GM18867 (cell line): ENCODE measurements around the gene GRAMD2B.
A peak's percentile ranks its signal among the peaks of the same experiment; 100 is the strongest.

ENCODE experiments used
- ATAC-seq: cut with Tn5 transposase; IDR thresholded peaks from one replicate; pipeline ENCODE4 v1.9.1; 2021; ENCODE audit warnings: mild to moderate bottlenecking, moderate library complexity; ENCODE audit not compliant: unreplicated experiment

Gene GRAMD2B

DNA sequence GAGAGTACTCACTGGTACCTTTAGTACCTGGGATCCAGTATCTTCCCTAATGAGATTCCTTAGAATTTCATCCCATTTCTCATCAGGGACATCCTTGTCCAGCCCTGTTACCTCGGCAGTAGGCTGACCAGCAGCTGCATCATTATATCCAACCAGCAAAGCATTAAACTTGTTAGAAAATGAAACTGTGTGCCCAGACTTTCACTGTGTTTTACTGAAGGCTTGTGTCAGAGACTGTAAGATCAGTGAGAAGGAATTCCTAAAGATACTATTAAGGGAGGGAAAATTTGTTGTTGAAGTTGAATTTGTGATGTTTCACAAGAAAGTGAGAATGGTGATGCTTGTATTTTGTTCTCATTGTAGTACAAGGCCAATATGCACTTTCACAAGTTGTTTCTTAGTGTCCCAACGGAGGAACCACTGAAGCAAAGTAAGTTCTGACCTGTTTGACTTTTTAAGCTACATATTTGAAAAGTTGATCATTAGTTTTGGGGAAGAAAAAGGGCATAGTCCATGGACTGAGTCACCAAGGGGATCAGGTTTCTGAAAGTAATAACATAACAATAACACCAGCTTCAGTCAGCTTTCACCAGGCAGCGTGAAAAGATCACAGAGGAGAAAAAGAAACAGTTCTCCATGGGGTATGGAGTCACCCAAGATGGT, 48.8 kb downstream of the GRAMD2B start:
- no peak for ATAC-seq

DNA sequence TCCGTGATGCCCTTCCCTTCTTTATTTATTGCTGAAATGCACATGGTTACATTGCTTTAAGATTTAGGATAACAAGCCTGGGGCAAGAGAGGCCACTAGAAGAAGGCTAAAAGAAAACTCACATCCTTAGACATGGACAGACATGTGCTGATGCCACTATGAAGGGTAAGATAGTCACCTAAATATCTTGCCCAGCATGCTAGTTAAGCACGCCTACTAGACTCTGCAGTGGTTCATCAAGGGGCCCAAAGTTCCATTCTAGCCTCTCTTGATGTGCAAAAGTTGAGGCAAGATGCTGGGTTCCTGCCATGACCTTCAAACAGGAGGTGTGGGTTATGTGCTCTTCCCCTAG, 49.3 kb downstream of the GRAMD2B start:
- no peak for ATAC-seq

DNA sequence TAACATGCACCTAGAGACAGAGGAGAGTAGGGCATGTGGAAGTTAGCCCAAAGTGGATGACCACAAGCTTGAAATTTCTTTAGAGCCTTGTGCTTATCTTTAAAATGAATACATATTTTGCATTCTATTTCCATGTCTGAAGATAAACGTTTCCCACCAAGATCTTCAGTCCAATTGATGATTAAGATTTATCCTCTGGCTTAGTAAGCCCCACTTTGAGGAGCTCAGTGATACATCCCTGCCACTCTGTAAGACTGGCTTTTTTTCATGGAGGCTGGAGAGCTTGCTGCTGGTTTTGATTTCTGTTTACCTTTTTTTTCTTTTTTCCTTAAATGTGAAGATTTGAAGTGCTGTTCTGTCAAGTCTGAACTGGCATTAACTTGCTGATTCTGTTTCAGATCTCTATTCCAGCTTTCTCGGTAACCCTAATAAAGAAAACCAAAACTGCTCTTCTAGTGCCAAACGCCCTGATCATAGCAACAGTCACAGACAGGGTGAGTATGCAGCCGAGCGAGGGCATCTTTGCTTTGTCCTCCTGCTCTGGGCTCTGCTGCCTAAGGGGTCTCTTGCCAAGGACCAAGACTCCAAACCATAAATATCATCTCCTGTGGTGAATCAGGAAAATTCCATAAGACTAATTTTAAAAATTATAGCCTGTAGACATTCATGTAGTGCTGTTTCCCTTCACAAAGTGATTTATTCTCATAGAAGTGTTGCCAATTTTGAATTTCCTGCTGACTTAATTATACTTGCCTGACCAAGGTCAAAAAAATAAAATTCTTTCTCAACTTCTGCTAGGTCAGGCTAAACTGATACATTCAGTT, 54.3 kb downstream of the GRAMD2B start:
- no peak for ATAC-seq

DNA sequence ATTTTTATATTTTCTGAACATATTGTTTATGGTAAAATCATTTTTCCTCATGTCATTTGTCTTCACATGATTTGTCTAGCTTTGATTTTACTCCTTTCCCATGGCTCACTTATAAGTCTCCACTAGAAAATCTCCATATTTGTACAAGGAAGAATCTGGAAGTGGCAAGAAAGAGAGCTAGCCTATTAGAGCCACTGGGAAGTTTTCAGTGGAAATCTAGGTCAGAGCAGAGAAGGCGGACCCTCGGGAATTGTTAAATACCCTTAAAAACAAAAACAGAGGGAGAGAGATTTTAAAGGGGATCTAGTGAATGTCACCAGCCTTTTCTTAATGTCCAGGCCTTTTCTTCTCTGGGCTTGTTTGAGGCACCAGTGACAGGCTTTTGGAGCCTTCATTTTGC, 56.6 kb downstream of the GRAMD2B start:
- ATAC-seq: no peak

DNA sequence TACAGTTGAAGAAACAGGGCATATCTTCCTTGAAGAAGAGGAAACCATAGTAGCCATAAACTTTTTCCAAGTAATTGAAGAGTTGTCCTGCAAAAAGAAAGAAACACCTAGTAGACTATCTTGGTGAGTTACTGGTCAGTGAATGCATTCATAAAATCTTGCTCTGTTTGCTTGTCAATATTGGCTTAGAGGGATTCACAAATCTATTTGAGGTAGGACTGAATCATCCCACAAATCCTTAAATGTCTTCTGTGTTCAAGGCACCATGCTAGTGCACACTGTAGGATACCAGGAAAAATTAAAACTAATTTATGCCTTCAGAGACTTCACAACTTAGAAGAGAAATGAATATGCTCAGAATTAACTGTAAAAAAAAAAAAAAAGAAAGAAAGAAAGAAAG, 57.6 kb downstream of the GRAMD2B start:
- no peak for ATAC-seq

DNA sequence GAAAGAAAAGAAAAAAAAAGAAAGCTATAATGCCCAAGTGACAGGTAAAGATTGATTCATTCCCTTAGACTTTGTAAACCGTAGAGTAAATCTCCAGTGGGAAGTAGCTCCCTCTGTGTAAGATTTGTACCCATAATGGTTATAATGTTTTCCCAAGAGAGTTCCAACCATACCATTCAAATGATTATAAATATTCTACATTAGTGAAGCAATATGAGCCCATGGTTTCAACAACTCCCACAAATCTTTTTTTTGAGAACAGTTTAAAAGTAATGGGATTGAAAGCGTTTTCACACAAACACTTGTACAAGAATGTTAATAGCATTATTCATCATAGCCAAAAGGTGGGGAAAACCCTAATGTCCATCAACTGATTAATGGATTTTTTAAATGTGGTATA, 58.0 kb downstream of the GRAMD2B start:
- no peak for ATAC-seq

DNA sequence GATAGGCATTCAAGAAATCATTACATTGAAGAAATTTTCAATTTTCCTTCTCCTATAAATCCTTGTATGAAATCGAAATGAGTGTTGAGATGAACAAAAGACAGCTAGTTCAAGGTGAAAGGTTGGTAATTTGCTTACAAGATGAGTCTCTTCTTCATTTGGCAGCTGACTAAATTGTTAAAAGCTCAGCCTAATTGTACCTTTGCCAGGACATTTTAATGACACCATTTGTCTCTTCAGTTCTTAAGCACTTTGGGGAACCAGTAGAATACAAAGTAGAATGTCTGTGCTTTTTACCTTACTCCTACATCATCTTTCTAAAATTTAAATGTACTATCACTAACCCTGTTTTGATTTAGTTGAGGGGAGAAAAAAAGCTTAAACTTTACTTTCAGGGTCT, 59.4 kb downstream of the GRAMD2B start:
- ATAC-seq: no peak

DNA sequence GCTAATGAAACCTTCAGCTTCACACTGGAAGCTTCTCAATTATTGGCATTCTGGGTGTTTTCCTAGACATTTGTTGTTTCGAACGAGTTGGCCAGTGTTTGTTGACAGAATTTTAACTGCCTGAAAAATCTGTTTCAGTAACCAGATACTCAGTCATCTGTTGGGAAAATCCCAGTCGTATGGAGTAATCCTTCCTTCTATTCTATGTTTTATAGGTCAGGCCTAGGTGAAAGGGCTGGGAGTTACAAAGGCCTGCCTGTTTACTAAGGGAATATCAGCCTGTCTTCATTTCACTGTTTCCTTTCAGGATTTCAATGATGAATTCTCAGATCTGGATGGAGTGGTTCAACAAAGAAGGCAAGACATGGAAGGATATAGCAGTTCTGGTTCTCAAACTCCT, 59.9 kb downstream of the GRAMD2B start:
- no peak for ATAC-seq

DNA sequence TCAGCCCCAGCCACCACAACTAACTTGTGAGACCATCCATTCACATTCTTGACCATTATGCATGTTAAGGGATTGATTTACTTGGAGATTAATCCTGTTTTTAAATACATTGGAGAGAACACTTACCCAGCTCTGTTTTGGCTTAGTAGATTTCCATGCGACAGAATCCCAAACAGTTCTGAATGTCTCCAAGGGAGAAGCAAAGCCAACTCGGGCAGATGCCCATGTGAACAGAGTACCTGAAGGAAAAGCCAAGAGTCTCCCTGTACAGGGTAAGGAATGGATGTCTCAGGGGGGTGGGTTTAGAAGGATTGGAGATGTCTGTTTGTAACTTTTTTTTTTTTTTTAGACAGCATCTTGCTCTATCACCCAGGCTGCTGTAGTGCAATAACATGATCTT, 61.0 kb downstream of the GRAMD2B start:
- no peak for ATAC-seq

DNA sequence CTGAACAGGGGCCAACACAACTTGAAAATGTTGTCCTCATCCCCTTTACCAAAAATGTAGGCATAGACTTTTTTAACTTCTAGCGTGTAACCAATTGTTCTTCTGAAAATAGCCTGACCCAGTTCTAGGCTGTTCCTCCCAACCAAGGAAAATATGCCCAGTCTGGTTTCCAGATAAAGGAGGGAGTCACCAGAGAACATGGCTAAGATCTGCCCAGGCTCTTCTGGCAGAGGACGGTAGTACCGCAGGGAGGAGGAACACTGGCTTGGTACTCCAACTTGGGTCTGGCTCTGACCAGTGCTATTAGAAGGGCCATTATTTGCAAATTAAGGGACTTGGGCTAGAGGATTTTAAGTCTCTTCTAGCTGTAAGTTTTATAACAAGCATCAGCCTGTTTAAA, 63.1 kb downstream of the GRAMD2B start:
- ATAC-seq: no peak

DNA sequence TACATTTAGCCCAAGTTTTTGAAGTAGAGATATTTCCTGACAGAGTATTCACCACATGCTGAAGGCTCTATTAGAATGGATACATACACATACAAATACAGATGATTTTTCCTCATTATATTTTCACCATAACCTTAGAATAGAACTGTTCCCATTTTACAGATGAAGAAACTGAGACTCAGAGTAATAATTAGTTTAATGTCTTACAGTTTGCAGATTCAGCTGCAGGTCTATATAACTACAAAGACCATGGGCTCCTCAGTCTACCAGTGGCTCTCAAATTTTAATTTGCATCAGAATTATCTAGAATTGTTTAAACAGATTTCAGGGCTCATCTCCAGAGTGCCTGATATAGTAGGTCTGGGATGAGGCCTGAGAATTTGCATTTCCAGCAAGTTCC, 64.4 kb downstream of the GRAMD2B start:
- no peak for ATAC-seq

DNA sequence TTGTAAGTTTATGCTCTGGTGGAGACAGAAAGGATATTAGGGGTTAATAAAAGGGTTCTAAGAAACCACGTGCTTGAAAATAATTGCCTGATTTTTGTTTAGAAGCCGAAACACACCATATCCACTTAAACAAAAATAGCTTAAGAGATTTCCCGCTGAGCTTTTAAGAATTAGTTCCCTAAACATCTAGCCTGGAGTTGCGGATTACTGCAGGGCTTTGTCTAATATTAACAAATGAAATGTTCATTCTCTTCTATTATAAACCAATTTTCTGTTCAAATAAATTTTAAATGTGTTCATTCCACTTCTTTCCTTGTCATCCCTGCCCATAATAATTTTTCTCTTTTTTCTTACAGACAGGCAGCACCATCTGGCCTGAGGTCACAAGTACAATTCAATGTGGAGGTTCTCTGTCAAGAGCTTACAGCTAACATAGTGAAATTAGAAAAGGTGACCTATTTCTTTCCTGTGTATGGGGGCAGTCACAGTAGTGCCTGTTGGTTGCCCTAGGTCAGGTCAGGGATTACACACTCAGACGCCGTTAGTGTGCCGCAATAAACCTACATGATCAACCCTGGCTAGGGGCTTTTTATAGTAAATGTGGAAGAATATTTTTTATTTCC, 65.3 kb downstream of the GRAMD2B start:
- ATAC-seq: no peak

DNA sequence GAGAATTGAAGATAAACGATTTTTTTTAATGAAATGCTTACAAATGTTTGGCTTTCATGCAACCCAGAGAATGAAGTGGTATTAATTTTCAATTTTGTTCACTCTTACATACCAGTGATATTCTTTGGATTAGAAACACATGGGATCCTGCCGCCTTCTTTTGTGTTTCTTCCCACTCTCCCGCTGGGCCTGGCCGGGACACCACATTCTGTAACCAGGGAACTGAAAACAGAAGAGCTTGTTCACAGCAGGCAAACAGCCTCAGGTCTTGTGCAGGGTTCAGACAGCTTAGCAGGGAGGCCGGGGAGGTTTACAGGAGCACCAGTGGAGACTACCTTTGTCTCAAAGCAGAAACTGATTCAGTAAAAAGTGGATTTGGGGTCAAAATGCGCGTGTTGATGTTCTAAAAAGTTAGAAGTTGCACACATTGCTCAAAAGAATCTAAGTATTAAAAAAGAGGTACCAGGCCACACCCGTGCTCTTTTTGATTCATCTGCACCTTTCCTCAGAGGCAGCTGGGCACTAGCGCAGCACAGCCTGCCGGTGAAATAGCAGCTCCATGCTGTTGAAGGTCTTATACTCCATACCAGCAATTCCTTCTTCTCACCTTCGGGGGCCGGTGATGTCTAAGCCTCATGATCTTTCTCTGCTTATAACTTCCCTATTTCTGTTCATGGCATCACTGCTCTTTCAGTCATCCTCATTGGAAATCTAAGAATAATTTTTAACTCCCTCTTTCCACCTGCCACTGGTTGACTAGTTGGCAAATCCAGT, 67.1 kb downstream of the GRAMD2B start:
- ATAC-seq: no peak

DNA sequence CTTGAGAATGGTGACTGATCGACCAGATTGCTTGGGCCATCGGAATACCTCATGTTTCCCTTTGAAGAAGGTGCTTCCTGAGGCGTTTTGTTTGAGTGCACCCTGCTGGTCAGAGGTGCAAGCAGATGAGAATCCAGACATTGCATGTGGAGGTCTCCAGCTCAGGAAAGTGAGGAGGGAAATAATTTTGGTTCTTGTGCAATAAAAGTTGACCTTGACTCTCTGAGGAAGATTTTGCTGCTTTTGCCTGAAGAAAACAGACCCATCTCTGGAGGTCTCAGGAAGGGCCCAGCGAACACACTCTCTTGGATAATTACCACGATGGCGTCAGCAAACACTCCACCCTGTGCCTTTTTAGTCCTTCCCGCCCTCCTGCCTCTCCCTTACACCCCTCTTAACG, 69.7 kb downstream of the GRAMD2B start:
- no peak for ATAC-seq

DNA sequence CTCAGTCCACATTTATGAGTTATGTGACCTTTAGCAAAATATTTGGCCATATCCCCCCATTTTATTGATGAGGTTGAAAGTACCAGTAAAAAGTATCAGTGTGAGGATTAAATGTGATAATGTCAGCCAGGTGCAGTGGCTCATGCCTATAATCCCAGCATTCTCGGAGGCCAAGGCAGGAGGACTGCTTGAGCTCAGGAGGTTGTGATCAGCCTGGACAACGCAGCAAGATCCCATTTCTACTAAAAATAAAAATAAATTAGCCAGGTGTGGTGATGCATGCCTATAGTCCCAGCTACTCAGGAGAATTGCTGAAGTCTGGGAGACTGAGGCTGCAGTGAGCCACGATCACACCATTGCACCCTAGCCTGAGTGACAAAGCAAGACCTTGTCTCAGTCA, 71.2 kb downstream of the GRAMD2B start:
- ATAC-seq: no peak

DNA sequence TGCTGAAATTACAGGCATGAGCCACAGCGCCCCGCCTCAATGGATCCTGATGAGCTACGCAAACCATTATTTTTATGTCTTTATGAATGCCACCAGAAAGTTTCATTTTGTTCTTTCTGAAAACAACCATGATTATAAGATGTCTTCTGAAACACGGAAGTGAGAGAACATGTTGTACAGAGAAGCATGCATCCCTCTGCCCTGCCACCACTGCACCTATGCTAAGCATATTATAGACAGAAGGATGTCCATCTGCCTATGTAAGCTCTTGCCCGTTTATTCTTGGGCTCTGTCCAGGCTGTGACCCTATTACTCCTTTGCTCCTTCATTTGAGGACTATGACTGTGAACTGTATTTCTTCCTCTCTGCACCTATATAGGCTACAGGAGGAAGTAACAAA, 74.3 kb downstream of the GRAMD2B start:
- ATAC-seq: no peak

DNA sequence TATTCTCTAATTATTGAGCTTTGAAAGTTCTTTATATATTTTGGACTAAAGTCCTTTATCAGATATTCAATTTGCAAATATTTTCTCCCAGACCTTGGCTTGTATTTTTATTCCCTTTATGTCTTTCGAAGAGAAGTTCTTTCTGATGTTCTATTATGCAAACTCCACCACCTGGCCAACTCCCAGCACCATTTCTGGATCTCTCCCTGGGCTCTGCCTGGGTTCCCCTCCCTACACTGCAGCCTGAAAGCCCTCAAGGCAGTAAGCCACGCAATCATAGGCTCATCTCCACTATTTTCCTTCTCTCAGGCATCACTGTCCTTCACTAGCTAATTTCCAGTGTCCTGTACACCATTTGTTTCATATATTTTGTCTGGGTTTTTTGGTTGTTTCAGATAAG, 76.1 kb downstream of the GRAMD2B start:
- ATAC-seq: no peak

DNA sequence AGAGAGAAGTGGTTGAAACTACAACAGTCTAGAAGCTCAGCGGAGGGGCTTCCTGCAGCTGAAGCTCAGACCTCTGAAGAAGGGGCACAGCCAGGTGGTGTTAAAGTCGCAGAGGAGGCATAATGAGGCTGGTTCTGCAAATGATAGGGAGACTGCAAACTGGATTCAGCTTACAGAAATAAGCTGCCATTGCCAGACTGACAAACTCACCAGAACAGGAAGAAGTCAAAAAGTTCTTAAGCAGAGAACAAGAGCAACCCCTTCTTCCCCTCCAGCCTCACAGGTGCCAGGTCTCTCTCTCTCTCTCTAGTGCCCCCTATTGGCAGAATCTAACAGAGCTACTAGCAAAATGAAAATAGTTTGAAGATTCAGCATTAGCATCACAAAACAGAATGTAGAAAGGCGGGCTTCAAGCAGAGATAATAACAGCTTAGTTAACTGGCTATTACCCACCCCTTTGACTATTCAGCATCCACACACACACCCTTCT, 76.7 kb downstream of the GRAMD2B start:
- ATAC-seq: peak; percentile 78

DNA sequence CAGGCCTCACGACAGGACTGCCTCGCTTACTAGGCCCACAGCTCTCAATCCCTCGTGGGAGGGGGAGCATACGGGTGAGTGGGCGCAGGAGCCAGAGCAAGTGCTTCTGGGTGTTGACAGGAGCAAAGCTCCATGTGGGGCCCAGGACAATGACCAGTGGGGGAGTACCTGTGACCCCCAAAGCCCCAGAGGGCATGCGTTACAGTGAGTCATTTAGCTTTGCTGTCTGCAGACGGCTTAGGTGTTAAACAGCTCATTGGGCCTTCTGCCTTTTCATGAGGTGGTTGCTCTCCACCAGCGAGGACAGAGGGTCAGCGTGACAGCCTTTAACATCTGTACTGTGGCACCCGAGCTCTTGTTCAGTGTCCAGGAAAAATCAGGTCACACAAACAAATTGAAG, 78.2 kb downstream of the GRAMD2B start:
- ATAC-seq: no peak

DNA sequence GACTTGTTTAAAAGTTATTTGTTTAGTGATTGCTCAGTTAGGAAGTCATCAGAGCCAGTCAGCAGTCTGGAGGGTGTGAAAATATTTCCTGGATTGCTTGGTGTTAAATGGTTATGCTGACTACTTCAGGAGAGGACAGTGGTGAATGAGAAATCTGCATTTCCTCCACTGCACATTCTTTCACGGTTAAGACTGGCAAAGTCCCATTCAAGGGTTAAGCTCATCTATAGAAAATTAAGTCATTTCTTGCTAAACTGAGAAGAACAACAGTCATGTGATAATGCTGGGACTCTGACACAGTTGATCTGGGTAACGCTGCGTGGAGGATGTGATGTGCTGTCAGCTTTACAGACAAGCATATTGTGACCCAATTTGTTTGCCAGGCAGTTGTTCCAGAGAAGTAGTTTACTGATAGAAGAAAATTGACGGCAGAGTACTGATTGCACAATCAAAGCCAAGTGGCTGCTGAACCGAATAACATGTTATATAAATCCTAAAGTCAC, 80.4 kb downstream of the GRAMD2B start:
- no peak for ATAC-seq

DNA sequence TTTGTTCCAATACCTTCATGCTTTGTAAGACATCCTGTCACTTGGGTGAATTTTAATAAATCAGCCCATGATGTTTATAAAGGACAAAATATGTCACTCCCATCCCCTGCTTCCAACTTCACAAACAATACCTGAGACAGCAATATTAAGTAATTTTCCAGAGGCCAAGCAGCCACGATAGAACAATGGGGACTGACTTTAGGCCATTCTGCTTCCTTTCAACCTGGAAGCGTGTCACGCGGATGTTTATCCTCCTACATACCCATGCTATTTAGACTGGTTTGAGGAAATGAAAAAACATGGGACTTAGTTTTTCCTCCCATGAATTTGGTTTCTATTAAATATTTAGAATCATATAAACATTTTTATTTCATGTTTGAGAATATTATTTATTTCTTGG, 82.9 kb downstream of the GRAMD2B start:
- ATAC-seq: no peak
